BE2C (cell line): ENCODE data around the gene HIGD1B.
"Not testable (repeated sequence)": the region's sequence is repeated elsewhere in the genome, so short reads cannot be mapped to it uniquely, and the experiment has no call there.

Experiments
- DNase-seq: peaks from one replicate; pipeline ENCODE4 v3.0.0-alpha.2; 2020
- H3K27me3 ChIP-seq: fragments of 250-450 bp; sonication (Bioruptor Pico); 2 replicates; pipeline ENCODE4 v1.5.1; 2020; ENCODE audit warnings: mild to moderate bottlenecking
- H3K36me3 ChIP-seq: fragments of 250-450 bp; sonication (Bioruptor Pico); 2 replicates; pipeline ENCODE4 v1.5.1; 2020; ENCODE audit warnings: mild to moderate bottlenecking
- H3K4me1 ChIP-seq: fragments of 250-450 bp; sonication (Bioruptor Pico); 2 replicates; pipeline ENCODE4 v1.5.1; 2020
- H3K4me3 ChIP-seq: 2 replicates; pipeline ENCODE4 v1.5.1; 2011; ENCODE audit warnings: low read depth, low read length
- H3K9me3 ChIP-seq: fragments of 250-450 bp; sonication (Bioruptor Pico); 2 replicates; pipeline ENCODE4 v1.5.1; 2020
- TF ChIP-seq, protein P1 (sequence below): IDR thresholded peaks from 2 replicates; pipeline ENCODE4 v1.5.1; 2012; ENCODE audit warnings: mild to moderate bottlenecking, low read depth, low read length

The HIGD1B gene

DNA sequence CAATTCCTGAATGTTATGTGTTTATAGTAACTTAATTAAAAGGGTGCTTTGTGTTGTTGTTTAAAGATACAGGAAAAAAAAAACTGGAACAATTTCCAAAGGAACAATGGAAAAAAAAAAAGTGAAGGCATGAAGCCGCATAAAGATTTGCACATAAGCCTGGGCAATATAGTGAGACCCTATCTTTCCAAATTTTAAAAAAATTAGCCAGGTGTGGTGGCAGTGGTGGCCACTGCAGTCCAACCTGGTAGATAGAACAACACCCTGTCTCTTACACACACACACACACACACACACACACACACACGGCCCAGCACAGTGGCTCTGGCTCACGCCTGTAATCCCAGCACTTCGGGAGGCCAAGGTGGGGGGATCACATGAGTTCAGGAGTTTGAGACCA, 39.5 kb upstream of the HIGD1B start:
- H3K9me3 ChIP-seq = no peaks in the 10 kb centered on the region; the same call in 1 of the 2 replicates
- TF ChIP-seq, protein P1, sequence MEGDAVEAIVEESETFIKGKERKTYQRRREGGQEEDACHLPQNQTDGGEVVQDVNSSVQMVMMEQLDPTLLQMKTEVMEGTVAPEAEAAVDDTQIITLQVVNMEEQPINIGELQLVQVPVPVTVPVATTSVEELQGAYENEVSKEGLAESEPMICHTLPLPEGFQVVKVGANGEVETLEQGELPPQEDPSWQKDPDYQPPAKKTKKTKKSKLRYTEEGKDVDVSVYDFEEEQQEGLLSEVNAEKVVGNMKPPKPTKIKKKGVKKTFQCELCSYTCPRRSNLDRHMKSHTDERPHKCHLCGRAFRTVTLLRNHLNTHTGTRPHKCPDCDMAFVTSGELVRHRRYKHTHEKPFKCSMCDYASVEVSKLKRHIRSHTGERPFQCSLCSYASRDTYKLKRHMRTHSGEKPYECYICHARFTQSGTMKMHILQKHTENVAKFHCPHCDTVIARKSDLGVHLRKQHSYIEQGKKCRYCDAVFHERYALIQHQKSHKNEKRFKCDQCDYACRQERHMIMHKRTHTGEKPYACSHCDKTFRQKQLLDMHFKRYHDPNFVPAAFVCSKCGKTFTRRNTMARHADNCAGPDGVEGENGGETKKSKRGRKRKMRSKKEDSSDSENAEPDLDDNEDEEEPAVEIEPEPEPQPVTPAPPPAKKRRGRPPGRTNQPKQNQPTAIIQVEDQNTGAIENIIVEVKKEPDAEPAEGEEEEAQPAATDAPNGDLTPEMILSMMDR = no peak
- H3K27me3 ChIP-seq = no peaks in the 10 kb centered on the region
- no peak overlapping the region for H3K4me3 ChIP-seq
- DNase-seq = no peak
- H3K36me3 ChIP-seq = peaks cover 25% of the 10 kb centered on the region
- H3K4me1 ChIP-seq = no peaks in the 10 kb centered on the region; the same call in 1 of the 2 replicates

DNA sequence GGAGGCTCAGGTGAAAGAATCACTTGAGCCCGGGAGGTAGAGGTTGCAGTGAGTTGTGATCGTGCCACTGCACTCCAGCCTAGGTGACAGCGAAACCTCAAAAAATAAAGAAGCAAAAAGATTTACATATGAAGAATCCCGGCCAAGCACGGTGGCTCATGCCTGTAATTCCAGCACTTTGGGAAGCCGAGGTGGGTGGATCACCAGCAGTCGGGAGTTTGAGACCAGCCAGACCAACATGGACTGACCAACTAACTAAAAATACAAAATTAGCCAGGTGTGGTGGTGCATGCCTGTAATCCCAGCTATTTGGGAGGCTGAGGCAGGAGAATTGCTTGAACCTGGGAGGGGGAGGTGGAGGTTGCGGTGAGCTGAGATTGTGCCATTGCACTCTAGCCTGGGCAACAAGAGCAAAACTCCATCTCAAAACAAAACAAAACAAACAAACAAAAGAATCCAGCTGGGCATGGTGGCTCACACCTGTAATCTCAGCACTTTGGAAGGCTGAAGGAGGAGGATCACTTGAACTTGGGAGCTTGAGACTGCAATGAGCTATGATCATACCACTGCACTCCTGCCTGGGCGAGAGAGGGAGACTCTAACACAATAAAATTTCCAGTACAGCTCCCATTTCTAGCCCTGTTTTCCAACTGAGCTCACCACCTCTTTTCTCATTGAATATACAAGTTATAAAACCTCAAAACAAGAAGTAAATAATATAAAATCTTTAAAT, 38.9 kb upstream of the HIGD1B start:
- H3K36me3 ChIP-seq = peaks cover 20% of the 10 kb centered on the region
- not testable (repeated sequence) for H3K27me3 ChIP-seq, H3K9me3 ChIP-seq, DNase-seq, H3K4me3 ChIP-seq, H3K4me1 ChIP-seq

DNA sequence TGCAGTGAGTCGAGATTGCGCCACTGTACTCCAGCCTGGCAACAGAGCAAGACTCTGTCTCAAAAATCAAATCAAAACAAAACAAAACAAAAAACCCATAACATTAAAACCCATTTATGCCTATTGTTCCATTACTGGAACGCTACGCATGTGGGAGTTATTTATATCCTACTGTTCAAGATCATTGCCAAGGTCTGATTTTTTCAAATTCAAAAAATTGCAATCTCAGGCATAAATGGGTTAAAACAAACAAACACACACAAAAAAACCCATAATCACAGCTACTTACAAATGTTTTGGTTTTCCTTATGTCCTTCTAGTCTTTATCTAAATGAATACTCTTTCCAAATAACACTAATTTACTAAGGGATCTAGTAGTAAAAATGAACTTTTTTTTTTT, 35.4 kb upstream of the HIGD1B start:
- Histone ChIP-seq H3K4me3 (no peak overlapping the region), H3K27me3 (no peaks in the 10 kb centered on the region), H3K4me1 (no peaks in the 10 kb centered on the region; the same call in 1 of the 2 replicates), H3K9me3 (no peaks in the 10 kb centered on the region; the same call in 1 of the 2 replicates), H3K36me3 (no peaks in the 10 kb centered on the region)
- no peak for DNase-seq
- TF ChIP-seq, protein P1 = no peak

DNA sequence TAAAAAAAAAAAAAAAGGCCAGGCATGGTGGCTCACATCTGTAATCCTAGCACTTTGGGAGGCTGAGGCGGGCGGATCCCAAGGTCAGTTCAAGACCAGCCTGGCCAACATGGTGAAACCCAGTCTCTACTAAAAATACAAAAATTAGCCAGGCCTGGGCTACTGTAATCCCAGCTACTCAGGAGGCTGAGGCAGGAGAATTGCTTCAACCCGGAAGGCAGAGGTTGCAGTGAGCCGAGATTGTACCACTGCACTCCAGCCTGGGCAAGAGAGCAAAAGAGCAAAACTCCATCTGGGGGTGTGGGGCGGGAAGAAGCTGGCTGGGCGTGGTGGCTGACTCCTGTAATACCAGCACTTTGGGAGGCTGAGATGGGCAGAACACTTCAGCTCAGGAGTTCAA, 29.2 kb upstream of the HIGD1B start:
- not testable (repeated sequence) for H3K4me1 ChIP-seq

DNA sequence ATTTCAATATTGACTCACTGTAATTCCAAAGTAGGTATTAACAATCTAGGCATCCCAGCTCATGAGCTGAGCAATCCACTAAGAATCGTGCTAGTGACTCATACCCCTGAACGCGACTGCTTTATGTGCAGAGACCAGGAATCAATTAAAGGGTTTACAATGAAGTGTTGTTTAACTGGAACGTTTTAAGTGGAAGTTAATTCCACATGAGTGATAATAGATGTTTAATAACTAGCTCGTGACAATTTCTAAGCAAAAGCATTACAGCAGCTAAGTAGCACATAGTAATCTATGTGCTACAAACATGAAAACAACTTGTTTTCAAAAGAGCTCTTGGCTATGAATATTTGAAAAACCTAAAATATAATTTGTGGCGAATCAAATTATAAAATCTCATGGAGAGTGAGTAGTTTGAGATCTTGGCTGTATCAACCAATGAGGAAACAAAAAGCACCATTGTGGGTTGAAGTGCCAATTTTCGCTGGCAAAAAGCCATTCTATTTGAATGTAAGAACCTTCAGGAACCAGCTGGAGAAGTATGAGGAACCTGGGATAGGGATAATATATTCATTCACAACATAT, 27.0 kb upstream of the HIGD1B start:
- no peaks in the 10 kb centered on the region for H3K9me3 ChIP-seq
- no peaks in the 10 kb centered on the region for H3K36me3 ChIP-seq
- no peaks in the 10 kb centered on the region for H3K27me3 ChIP-seq
- TF ChIP-seq, protein P1 = no peak
- DNase-seq = no peak
- H3K4me1 ChIP-seq = peaks cover 2% of the 10 kb centered on the region
- H3K4me3 ChIP-seq = no peak overlapping the region

More for the DNA sequence above, 29.2 kb upstream of the HIGD1B start:
- H3K4me3 ChIP-seq, H3K9me3 ChIP-seq, H3K27me3 ChIP-seq, H3K36me3 ChIP-seq, DNase-seq: not testable (repeated sequence)

DNA sequence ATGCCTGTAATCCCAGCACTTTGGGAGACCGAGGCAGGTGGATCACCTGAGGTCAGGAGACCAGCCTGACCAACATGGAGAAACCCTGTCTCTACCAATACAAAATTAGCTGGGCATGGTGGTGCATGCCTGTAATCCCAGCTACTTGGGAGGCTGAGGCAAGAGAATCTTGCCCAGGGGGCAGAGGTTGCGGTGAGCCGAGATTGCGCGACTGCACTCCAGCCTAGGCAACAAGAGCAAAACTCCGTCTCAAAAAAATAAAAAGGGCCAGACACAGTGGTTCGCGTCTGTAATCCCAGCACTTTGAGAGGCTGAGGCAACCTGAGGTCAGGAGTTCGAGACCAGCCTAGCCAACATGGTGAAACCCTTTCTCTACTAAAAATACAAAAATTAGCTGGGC, 22.4 kb upstream of the HIGD1B start:
- not testable (repeated sequence) for H3K9me3 ChIP-seq, H3K4me3 ChIP-seq, H3K4me1 ChIP-seq, DNase-seq, H3K36me3 ChIP-seq, H3K27me3 ChIP-seq

DNA sequence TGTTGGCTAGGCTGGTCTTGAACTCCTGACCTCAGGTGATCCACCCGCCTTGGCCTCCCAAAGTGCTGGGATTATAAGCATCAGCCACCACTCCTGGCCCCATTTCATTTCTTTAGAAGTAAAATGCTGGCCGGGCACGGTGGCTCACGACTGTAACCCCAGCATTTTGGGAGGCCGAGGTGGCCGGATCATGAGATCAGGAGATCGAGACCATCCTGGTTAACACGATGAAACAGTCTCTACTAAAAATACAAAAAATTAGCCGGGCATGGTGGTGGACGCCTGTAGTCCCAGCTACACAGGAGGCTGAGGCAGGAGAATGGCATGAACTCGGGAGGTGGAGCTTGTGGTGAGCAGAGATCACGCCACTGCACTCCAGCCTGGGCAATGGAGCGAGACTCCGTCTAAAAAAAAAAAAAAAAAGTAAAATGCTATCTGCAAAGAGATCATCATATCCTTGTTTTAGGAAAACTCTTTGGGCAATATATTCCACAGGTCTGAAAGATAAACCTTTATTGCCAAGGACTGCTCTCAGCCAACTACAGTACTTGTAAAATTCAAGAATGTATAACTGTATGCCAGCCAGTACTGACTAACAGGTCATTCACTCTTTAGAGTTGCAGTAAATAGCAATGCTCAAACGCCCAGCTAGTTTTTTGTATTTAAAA, 21.4 kb upstream of the HIGD1B start:
- H3K36me3 ChIP-seq = 0 out of 2 replicates have a peak, but pooled peaks cover 2% of the 10 kb centered on the region
- no peak overlapping the region for H3K4me3 ChIP-seq
- DNase-seq = no peak
- H3K4me1 ChIP-seq = no peaks in the 10 kb centered on the region; the same call in 1 of the 2 replicates
- TF ChIP-seq, protein P1 = no peak
- no peaks in the 10 kb centered on the region for H3K27me3 ChIP-seq
- no peaks in the 10 kb centered on the region for H3K9me3 ChIP-seq
